ENCODE data around the gene TAB2. TPM values are rescaled to one million over a fixed set of nuclear protein-coding genes. Genes with fewer than 3 reads are reported as not detected.

The TAB2 gene
- total RNA-seq, 4 donors from 2014 or later = 63.7 to 73.5 (median 69.2) TPM

DNA sequence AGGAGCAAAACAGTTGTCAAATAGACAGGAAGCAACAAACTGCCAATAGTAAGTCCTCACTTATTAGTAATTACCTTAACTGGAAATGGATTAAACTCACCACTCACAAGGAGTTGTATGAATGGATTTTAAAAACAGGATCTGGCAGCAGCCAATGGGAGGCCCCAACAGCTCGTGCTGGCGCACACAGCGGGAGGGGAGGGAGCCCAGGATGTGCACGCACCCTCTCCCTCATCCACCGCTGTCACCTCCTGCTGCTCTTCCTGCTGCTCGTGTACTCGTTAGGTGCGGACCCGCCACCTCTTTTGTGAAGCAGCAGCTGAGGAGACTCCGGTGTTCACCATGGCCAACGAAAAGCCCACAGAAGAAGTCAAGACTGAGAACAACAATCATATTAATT, 82.5 kb downstream of the TAB2 start, which contains the start of gene SUMO4:
Gene SUMO4 (plus strand): TSS at position 213 of the 400 bp plus-strand sequence. CDS start 130 bp downstream, at position 343.
- DNase-seq (no peak), ATAC-seq (no peak)
- intact Hi-C loops (cut with DNase I; ENCODE audit: low total_unique reads) (no loop called here), in situ Hi-C loops (cut with MboI; ENCODE audit: low sequenced_read_pairs in 4 of 4) (loop anchor here in 1 of 4 donors (25.0 kb wide), 1 partner anchor 88 kb away; the partner anchor contains the start of gene TAB2)
- Histone ChIP-seq H3K27me3 (no peaks in the 10 kb centered on the region), H3K4me1 (no peaks in the 10 kb centered on the region), H3K4me3 (no peak within 1 kb of the TSS), H3K9me3 (no peaks in the 10 kb centered on the region), H3K36me3 (peaks cover 0 to 58% of the 10 kb centered on the region in 2 donors), H3K27ac (no peak within 1 kb of the TSS)
- TF ChIP-seq, protein P1, sequence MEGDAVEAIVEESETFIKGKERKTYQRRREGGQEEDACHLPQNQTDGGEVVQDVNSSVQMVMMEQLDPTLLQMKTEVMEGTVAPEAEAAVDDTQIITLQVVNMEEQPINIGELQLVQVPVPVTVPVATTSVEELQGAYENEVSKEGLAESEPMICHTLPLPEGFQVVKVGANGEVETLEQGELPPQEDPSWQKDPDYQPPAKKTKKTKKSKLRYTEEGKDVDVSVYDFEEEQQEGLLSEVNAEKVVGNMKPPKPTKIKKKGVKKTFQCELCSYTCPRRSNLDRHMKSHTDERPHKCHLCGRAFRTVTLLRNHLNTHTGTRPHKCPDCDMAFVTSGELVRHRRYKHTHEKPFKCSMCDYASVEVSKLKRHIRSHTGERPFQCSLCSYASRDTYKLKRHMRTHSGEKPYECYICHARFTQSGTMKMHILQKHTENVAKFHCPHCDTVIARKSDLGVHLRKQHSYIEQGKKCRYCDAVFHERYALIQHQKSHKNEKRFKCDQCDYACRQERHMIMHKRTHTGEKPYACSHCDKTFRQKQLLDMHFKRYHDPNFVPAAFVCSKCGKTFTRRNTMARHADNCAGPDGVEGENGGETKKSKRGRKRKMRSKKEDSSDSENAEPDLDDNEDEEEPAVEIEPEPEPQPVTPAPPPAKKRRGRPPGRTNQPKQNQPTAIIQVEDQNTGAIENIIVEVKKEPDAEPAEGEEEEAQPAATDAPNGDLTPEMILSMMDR (IDR thresholded peaks at IDR 0.05 in 4 of 5, conservative IDR thresholded peaks at IDR 0.05 in 1 of 5) = no peak
- no peak for TF ChIP-seq POLR2A (IDR thresholded peaks at IDR 0.05)

- Histone ChIP-seq H3K4me1 (no peaks in the 10 kb centered on the region), H3K36me3 (peaks cover 0 to 47% of the 10 kb centered on the region in 2 donors), H3K9me3 (no peaks in the 10 kb centered on the region), H3K27me3 (no peaks in the 10 kb centered on the region), H3K4me3 (no peak overlapping the region), H3K27ac (no peak overlapping the region)
- intact Hi-C loops (cut with DNase I; ENCODE audit: low total_unique reads) (no loop called here), in situ Hi-C loops (cut with MboI; ENCODE audit: low sequenced_read_pairs in 4 of 4) (loop anchor here in 1 of 4 donors (25.0 kb wide), 1 partner anchor 91 kb away; the partner anchor contains the start of gene TAB2)
- DNase-seq = no peak
- TF ChIP-seq, protein P1 (IDR thresholded peaks at IDR 0.05 in 4 of 5, conservative IDR thresholded peaks at IDR 0.05 in 1 of 5) = no peak
- TF ChIP-seq POLR2A (IDR thresholded peaks at IDR 0.05) = no peak
- ATAC-seq = no peak
Observed at GRCh38 chr6:149403534-149403933, 86.0 kb downstream of the TAB2 start.

DNA sequence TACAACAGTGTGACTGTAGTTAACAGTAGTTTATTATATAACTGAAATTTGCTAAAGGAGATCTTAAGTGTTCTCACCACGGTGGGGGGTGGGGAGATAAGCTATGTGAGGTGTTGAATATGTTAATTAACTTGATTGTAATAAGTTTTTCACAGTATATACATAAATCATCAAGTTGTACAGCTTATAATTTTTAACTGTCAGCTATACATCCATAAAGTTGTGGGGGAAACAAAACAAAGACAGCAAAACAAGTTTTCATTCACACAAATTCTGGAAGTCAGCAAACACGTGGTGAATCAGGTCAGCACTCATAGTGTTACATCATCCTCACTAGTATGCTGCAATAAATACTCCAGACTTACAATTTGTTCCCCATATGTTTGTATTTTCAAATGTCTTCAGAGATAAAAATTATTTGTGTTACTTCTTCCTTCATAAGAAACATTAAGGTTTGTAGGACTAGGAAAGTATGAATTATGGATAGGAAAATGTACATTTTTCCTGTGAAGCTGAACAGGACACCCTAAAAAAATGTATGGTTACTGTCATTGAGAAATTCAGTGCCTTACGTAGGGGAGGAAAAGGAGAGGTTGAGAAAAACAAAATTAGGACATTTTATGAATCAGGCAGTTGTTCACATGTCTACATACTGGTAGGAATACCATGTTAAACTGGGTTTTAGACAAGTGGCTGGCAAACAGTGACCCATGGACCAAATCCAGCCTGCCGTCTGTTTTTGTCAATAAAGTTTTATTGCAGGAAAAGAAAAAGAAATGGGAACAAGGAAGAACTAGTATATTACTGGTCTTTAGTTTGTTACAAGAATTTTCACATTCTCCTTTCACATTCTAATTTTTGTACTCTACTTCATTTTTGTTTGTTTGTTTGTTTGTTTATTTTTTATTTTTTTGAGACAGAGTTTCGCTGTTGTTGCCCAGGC, 88.6 kb downstream of the TAB2 start:
- Histone ChIP-seq H3K9me3 (no peaks in the 10 kb centered on the region), H3K4me1 (peaks cover 10 to 15% of the 10 kb centered on the region in 2 donors), H3K27ac (peak overlapping the region in 3 of 4 donors; percentile 19 to 48 (median 24)), H3K4me3 (no peak overlapping the region), H3K36me3 (peaks cover 0 to 32% of the 10 kb centered on the region in 2 donors), H3K27me3 (no peaks in the 10 kb centered on the region)
- ATAC-seq = no peak
- in situ Hi-C loops (cut with MboI; ENCODE audit: low sequenced_read_pairs in 4 of 4) (loop anchor here in 1 of 4 donors (25.0 kb wide), 1 partner anchor 94 kb away; the partner anchor contains the start of gene TAB2), intact Hi-C loops (cut with DNase I; ENCODE audit: low total_unique reads) (no loop called here)
- no peak for DNase-seq
- TF ChIP-seq, protein P1 (IDR thresholded peaks at IDR 0.05 in 4 of 5, conservative IDR thresholded peaks at IDR 0.05 in 1 of 5) = no peak
- TF ChIP-seq POLR2A (IDR thresholded peaks at IDR 0.05) = no peak

DNA sequence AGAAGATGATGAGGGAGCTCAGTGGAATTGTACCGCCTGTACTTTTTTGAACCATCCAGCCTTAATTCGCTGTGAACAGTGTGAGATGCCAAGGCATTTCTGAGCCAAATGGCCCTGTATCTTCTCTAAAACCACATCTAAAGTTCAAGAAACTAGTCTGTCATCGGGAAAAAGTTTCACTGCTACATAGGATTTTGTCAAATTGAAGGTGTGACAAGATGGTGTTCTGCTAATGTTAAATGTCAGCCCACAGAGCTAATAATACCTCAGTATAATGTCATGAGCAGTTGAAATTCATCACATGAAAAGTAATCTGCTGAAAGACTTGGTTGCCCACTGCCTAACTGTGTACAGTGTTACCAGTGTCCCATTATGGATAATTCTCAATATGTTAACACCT, 92.1 kb downstream of the TAB2 start:
- H3K4me1 ChIP-seq = peaks cover 10 to 16% of the 10 kb centered on the region in 2 donors
- TF ChIP-seq POLR2A (IDR thresholded peaks at IDR 0.05) = no peak
- TF ChIP-seq, protein P1 (IDR thresholded peaks at IDR 0.05 in 4 of 5, conservative IDR thresholded peaks at IDR 0.05 in 1 of 5) = no peak
- intact Hi-C loops (cut with DNase I; ENCODE audit: low total_unique reads) = loop anchor here (2.0 kb wide), 2 partner anchors 71 to 93 kb away; partner anchors contain the start of gene TAB2
- peaks cover 0 to 11% of the 10 kb centered on the region in 2 donors for H3K36me3 ChIP-seq
- peak overlapping the region; percentile 56 to 71 (median 68) for H3K27ac ChIP-seq
- in situ Hi-C loops (cut with MboI; ENCODE audit: low sequenced_read_pairs in 4 of 4) = loop anchor here in 1 of 4 donors (25.0 kb wide), 1 partner anchor 97 kb away; the partner anchor contains the start of gene TAB2
- no peak overlapping the region for H3K4me3 ChIP-seq
- DNase-seq = no peak
- no peaks in the 10 kb centered on the region for H3K9me3 ChIP-seq
- ATAC-seq = peak in 1 of 2 donors; percentile 46
- no peaks in the 10 kb centered on the region for H3K27me3 ChIP-seq
